LNCaP clone FGC (cell line): ENCODE measurements around the gene ADCY4.
"Not testable (repeated sequence)": the region's sequence is repeated elsewhere in the genome, so short reads cannot be mapped to it uniquely, and the experiment has no call there.

Experiments
- DNase-seq: peaks from one replicate; pipeline ENCODE4 v3.0.0-alpha.2; 2011; ENCODE audit warnings: low read depth
- H3K4me3 ChIP-seq: 2 replicates; pipeline ENCODE4 v1.5.1; 2011; ENCODE audit warnings: mild to moderate bottlenecking, low read depth, low read length, control low read depth
- CTCF ChIP-seq: IDR thresholded peaks from 2 replicates; pipeline ENCODE4 v1.5.1; 2012; ENCODE audit warnings: mild to moderate bottlenecking; ENCODE audit not compliant: control insufficient read depth, insufficient read depth; ENCODE audit errors: extremely low read depth

The ADCY4 gene

GRCh38 chr14:24378327-24378726, 43.5 kb upstream of the ADCY4 start:
- H3K4me3 ChIP-seq: no peak overlapping the region
- no peak for DNase-seq

GRCh38 chr14:24377657-24378056, 42.8 kb upstream of the ADCY4 start:
- H3K4me3 ChIP-seq: no peak overlapping the region
- no peak for TF ChIP-seq CTCF
- no peak for DNase-seq

More at GRCh38 chr14:24378327-24378726, 43.5 kb upstream of the ADCY4 start:
- TF ChIP-seq CTCF: no peak

- no peak for DNase-seq
- no peak for TF ChIP-seq CTCF
- no peak overlapping the region for H3K4me3 ChIP-seq
Measured at GRCh38 chr14:24377126-24377525, 42.3 kb upstream of the ADCY4 start.

- DNase-seq: no peak
- TF ChIP-seq CTCF: no peak
- H3K4me3 ChIP-seq: no peak overlapping the region
Measured at GRCh38 chr14:24376448-24377070, 41.7 kb upstream of the ADCY4 start.

- no peak for TF ChIP-seq CTCF
- DNase-seq: no peak
- no peak overlapping the region for H3K4me3 ChIP-seq
Measured at GRCh38 chr14:24372701-24373416, 38.0 kb upstream of the ADCY4 start.

GRCh38 chr14:24371605-24372004, 36.7 kb upstream of the ADCY4 start:
- H3K4me3 ChIP-seq, DNase-seq: not testable (repeated sequence)

- H3K4me3 ChIP-seq: no peak overlapping the region
- DNase-seq: no peak
- TF ChIP-seq CTCF: no peak
Measured at GRCh38 chr14:24370748-24371147, 35.9 kb upstream of the ADCY4 start.
